ENCODE measurements around the gene INSYN1. TPM values are rescaled to one million over a fixed set of nuclear protein-coding genes. Genes with fewer than 3 reads are reported as not detected.

INSYN1 gene
- total and polyA plus RNA-seq, 4 donors, result 3.4 to 12.7 (median 5.2) TPM

DNA sequence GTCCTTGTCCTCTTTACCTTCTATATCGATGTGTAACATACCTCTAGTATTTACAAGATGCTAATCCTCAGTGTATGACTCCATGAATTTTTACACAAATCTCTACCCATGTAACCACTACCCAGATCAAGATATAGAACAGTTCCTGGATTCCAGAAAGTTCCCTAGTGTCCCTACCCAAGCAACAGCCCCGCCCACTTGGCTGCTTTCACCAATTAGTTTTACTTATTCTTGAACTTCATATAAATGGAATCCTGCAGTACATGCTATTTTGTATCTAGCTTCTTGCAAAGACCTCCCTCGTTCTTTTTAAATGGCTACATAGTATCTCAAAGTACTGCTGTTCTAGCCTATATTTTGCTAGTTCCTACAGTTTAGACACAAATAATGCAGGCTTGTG is 35.9 kb downstream of the INSYN1 start:
- intact Hi-C loops (cut with DNase I), result no loop called here
- DNase-seq (no peak), ATAC-seq (ENCODE audit: low FRiP score) (no peak)
- Histone ChIP-seq H3K4me3 (ENCODE audit: low read length in 2 of 2) (no peak overlapping the region), H3K27me3 (ENCODE audit: control insufficient read depth in 1 of 2, insufficient read depth in 2 of 2, low read length in 1 of 2) (no peaks in the 10 kb centered on the region), H3K4me1 (ENCODE audit: control insufficient read depth in 1 of 2, insufficient read depth in 2 of 2, low read length in 2 of 2) (no peaks in the 10 kb centered on the region), H3K36me3 (ENCODE audit: control insufficient read depth in 1 of 2, insufficient read depth in 2 of 2, low read length in 1 of 2) (peaks cover 0 to 4% of the 10 kb centered on the region in 2 donors), H3K9me3 (ENCODE audit: control insufficient read depth, low read length) (no peaks in the 10 kb centered on the region), H3K27ac (ENCODE audit: low read depth in 1 of 2, low read length in 2 of 2) (no peak overlapping the region)
- WGBS, 2 donors, result 60 to 65% methylated on average over 3 of the region's 3 CpGs

DNA sequence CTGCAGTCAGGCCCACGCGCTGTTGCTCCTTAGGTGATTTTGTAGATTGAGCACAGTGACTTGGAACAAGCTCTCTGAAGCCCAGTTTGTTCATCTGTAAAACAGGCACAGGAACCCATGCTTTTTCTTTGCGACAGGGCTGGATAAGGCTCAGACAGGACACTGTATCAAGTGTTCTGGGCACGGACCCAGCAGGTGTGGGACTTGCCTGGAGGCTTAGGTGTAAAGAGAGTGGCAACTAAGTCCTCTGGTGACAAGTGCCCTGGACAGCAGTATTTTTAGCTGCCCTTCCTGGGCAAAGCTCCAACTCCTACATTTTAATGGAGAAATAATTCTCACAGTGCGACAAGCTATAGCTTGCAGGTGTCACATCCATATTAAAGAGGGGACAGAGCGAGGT is 36.7 kb downstream of the INSYN1 start:
- no peak overlapping the region for H3K4me3 ChIP-seq (ENCODE audit: low read length in 2 of 2)
- H3K4me1 ChIP-seq (ENCODE audit: control insufficient read depth in 1 of 2, insufficient read depth in 2 of 2, low read length in 2 of 2), result no peaks in the 10 kb centered on the region
- no peak overlapping the region for H3K27ac ChIP-seq (ENCODE audit: low read depth in 1 of 2, low read length in 2 of 2)
- no peaks in the 10 kb centered on the region for H3K9me3 ChIP-seq (ENCODE audit: control insufficient read depth, low read length)
- DNase-seq, result no peak
- WGBS, 2 donors, result 60 to 61% methylated on average over 6 of the region's 6 CpGs
- H3K27me3 ChIP-seq (ENCODE audit: control insufficient read depth in 1 of 2, insufficient read depth in 2 of 2, low read length in 1 of 2), result no peaks in the 10 kb centered on the region
- intact Hi-C loops (cut with DNase I), result no loop called here
- peaks cover 0 to 4% of the 10 kb centered on the region in 2 donors for H3K36me3 ChIP-seq (ENCODE audit: control insufficient read depth in 1 of 2, insufficient read depth in 2 of 2, low read length in 1 of 2)
- no peak for ATAC-seq (ENCODE audit: low FRiP score)

DNA sequence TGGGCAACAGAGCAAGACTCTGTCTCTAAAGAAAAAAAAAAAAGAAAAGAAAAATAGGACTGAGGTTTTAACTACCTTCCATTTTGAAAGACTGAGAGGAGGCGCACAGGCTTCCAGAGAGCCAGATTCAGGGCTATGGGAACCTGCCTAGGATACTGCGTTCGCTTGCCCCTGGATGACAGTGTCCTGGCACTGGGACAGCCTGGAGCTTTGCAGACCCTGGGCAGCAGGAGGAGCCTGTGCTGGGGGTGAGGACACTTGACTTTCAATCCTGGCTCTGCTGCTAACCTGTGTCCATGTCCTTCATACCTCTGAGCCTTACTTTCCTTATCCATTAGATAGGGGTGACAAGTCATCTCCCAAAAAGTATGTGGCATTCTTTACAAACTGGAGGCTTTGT is 37.7 kb downstream of the INSYN1 start:
- ATAC-seq (ENCODE audit: low FRiP score) (no peak), DNase-seq (no peak)
- Histone ChIP-seq H3K36me3 (ENCODE audit: control insufficient read depth in 1 of 2, insufficient read depth in 2 of 2, low read length in 1 of 2) (peaks cover 0 to 4% of the 10 kb centered on the region in 2 donors), H3K27me3 (ENCODE audit: control insufficient read depth in 1 of 2, insufficient read depth in 2 of 2, low read length in 1 of 2) (no peaks in the 10 kb centered on the region), H3K4me1 (ENCODE audit: control insufficient read depth in 1 of 2, insufficient read depth in 2 of 2, low read length in 2 of 2) (no peaks in the 10 kb centered on the region), H3K4me3 (ENCODE audit: low read length in 2 of 2) (no peak overlapping the region), H3K27ac (ENCODE audit: low read depth in 1 of 2, low read length in 2 of 2) (no peak overlapping the region), H3K9me3 (ENCODE audit: control insufficient read depth, low read length) (no peaks in the 10 kb centered on the region)
- intact Hi-C loops (cut with DNase I), result no loop called here
- WGBS, 2 donors, result 71 to 82% methylated on average over 3 of the region's 3 CpGs

DNA sequence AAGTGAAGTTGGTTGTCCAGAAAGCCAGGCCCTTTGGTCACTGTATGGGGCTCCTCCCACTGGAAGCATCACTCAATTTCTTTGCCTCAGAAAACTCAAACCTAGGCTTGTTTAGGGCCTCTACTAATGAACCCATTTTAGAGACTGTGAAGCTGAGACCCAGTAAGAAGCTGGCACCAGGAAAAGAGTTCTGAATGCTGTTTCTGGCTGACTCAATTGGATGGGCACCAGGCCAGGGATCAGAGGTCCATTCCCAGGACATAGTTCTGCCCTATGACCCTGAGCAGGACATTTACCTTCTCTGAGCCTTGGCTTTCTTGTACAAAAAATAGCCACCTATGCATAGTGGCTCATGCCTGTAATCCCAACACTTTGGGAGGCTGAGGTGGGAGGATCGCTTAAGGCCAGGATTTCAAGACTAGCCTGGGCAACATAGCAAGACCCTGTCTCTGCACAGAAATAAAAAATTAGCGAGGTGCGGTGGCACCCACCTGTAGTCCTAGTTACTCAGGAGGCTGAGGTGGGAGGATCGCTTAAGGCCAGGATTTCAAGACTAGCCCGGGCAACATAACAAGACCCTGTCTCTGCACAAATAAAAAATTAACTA is 38.4 kb downstream of the INSYN1 start:
- WGBS, 2 donors, result 96 to 98% methylated on average over 5 of the region's 5 CpGs
- Histone ChIP-seq H3K4me1 (ENCODE audit: control insufficient read depth in 1 of 2, insufficient read depth in 2 of 2, low read length in 2 of 2) (no peaks in the 10 kb centered on the region), H3K36me3 (ENCODE audit: control insufficient read depth in 1 of 2, insufficient read depth in 2 of 2, low read length in 1 of 2) (peaks cover 0 to 4% of the 10 kb centered on the region in 2 donors), H3K27me3 (ENCODE audit: control insufficient read depth in 1 of 2, insufficient read depth in 2 of 2, low read length in 1 of 2) (no peaks in the 10 kb centered on the region), H3K9me3 (ENCODE audit: control insufficient read depth, low read length) (no peaks in the 10 kb centered on the region), H3K27ac (ENCODE audit: low read depth in 1 of 2, low read length in 2 of 2) (no peak overlapping the region), H3K4me3 (ENCODE audit: low read length in 2 of 2) (no peak overlapping the region)
- DNase-seq, result no peak
- intact Hi-C loops (cut with DNase I), result no loop called here
- no peak for ATAC-seq (ENCODE audit: low FRiP score)

DNA sequence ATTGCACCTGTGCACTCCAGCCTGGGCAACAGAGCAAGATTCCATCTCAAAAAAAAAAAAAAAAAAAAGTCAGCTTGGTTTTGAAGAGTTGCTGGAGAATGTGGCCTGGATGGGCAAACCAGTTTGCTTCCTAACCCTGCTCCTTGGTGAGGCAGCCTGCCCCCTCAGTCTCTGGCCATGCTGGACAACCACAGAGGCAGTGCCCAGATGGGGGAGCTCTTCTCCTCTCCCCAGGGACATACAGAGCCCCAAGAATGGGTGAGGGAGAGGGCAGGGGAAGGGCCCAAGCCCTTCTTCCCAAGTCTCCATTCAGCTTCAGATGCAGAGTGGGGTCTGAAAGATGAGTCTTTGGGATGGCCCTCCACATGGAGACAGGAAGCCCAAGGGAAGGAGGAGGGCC is 41.0 kb downstream of the INSYN1 start:
- intact Hi-C loops (cut with DNase I), result no loop called here
- Histone ChIP-seq H3K36me3 (ENCODE audit: control insufficient read depth in 1 of 2, insufficient read depth in 2 of 2, low read length in 1 of 2) (peaks cover 0 to 10% of the 10 kb centered on the region in 2 donors), H3K4me3 (ENCODE audit: low read length in 2 of 2) (no peak overlapping the region), H3K27ac (ENCODE audit: low read depth in 1 of 2, low read length in 2 of 2) (no peak overlapping the region), H3K27me3 (ENCODE audit: control insufficient read depth in 1 of 2, insufficient read depth in 2 of 2, low read length in 1 of 2) (no peaks in the 10 kb centered on the region), H3K9me3 (ENCODE audit: control insufficient read depth, low read length) (no peaks in the 10 kb centered on the region), H3K4me1 (ENCODE audit: control insufficient read depth in 1 of 2, insufficient read depth in 2 of 2, low read length in 2 of 2) (no peaks in the 10 kb centered on the region)
- ATAC-seq (ENCODE audit: low FRiP score) (no peak), DNase-seq (no peak)

DNA sequence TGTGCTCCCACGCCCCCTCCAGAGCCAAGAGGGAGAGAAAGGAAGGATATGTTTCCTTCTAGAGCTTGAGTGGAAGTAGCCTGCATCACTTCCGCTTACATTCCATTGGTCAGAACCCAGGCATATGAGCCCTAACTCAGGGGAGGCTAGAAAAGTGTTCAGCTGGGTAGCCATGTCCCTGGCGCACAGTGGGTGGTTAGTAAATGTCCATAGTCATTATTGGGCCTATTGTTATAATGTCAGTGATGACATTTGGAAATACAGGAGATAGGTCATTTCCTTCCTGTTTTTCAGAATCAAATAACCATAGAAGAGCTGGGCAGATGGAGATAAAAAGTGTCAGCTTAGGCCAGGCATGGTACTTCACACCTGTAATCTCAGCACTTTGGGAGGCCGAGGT is 41.6 kb downstream of the INSYN1 start:
- H3K9me3 ChIP-seq (ENCODE audit: control insufficient read depth, low read length), result no peaks in the 10 kb centered on the region
- no peak for ATAC-seq (ENCODE audit: low FRiP score)
- no peak overlapping the region for H3K27ac ChIP-seq (ENCODE audit: low read depth in 1 of 2, low read length in 2 of 2)
- H3K36me3 ChIP-seq (ENCODE audit: control insufficient read depth in 1 of 2, insufficient read depth in 2 of 2, low read length in 1 of 2), result peaks cover 0 to 10% of the 10 kb centered on the region in 2 donors
- no peak overlapping the region for H3K4me3 ChIP-seq (ENCODE audit: low read length in 2 of 2)
- intact Hi-C loops (cut with DNase I), result no loop called here
- no peak for DNase-seq
- no peaks in the 10 kb centered on the region for H3K27me3 ChIP-seq (ENCODE audit: control insufficient read depth in 1 of 2, insufficient read depth in 2 of 2, low read length in 1 of 2)
- H3K4me1 ChIP-seq (ENCODE audit: control insufficient read depth in 1 of 2, insufficient read depth in 2 of 2, low read length in 2 of 2), result no peaks in the 10 kb centered on the region
- WGBS, 2 donors, result 94 to 96% methylated on average over 4 of the region's 4 CpGs

DNA sequence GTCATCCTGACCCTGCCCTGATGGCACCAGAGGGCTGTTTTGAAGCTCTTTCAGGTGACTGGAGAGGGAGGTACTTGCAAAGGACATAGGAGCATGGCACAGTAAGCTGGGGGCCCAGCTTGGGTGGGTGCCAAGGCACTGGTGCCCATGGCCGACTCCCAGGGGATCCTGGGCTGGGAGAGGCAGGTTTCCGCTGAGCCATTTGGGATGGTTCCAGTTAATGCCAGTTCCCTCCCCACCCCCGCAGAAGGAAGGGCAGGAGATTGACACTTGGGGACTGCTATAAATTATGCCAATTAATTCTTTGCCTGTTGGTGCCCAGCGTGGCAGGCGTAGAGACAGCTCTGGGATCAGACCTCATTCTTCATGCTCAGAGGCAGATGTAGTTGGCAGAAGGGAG is 42.8 kb downstream of the INSYN1 start:
- no peak for DNase-seq
- peaks cover 0 to 10% of the 10 kb centered on the region in 2 donors for H3K36me3 ChIP-seq (ENCODE audit: control insufficient read depth in 1 of 2, insufficient read depth in 2 of 2, low read length in 1 of 2)
- H3K27ac ChIP-seq (ENCODE audit: low read depth in 1 of 2, low read length in 2 of 2), result no peak overlapping the region
- WGBS, 2 donors, result 25 to 30% methylated on average over 5 of the region's 5 CpGs
- no peaks in the 10 kb centered on the region for H3K9me3 ChIP-seq (ENCODE audit: control insufficient read depth, low read length)
- intact Hi-C loops (cut with DNase I), result no loop called here
- no peaks in the 10 kb centered on the region for H3K4me1 ChIP-seq (ENCODE audit: control insufficient read depth in 1 of 2, insufficient read depth in 2 of 2, low read length in 2 of 2)
- H3K4me3 ChIP-seq (ENCODE audit: low read length in 2 of 2), result no peak overlapping the region
- no peak for ATAC-seq (ENCODE audit: low FRiP score)
- H3K27me3 ChIP-seq (ENCODE audit: control insufficient read depth in 1 of 2, insufficient read depth in 2 of 2, low read length in 1 of 2), result no peaks in the 10 kb centered on the region

DNA sequence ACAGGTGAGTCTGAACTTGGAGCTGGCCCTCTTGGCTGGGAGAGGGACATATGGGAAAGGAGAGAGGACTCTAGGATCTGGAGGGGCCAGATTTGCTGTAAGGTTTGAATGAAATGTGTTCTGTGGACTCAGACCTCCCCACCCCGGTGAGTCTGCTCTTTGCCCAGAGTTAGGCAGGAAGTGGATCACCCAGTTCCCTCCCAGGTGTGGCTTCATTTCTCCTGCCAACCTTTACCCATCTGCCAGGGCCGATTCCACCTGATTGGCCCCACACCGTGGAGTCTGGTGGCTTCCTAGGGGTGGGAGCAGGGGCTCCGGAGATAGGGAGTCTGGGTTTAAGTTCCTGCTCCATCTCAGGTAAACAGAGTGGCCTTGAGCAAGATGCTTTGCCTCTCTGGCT is 43.5 kb downstream of the INSYN1 start:
- 78 to 87% methylated on average over 4 of the region's 4 CpGs for WGBS, 2 donors
- no peak overlapping the region for H3K27ac ChIP-seq (ENCODE audit: low read depth in 1 of 2, low read length in 2 of 2)
- DNase-seq, result no peak
- no peaks in the 10 kb centered on the region for H3K9me3 ChIP-seq (ENCODE audit: control insufficient read depth, low read length)
- H3K36me3 ChIP-seq (ENCODE audit: control insufficient read depth in 1 of 2, insufficient read depth in 2 of 2, low read length in 1 of 2), result peaks cover 0 to 10% of the 10 kb centered on the region in 2 donors
- no peaks in the 10 kb centered on the region for H3K27me3 ChIP-seq (ENCODE audit: control insufficient read depth in 1 of 2, insufficient read depth in 2 of 2, low read length in 1 of 2)
- H3K4me3 ChIP-seq (ENCODE audit: low read length in 2 of 2), result no peak overlapping the region
- no peaks in the 10 kb centered on the region for H3K4me1 ChIP-seq (ENCODE audit: control insufficient read depth in 1 of 2, insufficient read depth in 2 of 2, low read length in 2 of 2)
- intact Hi-C loops (cut with DNase I), result loop anchor here in 1 of 2 donors (5.0 to 10.0 kb wide), 2 partner anchors 37 to 425 kb away; no protein-coding TSS in a partner anchor
- ATAC-seq (ENCODE audit: low FRiP score), result no peak

DNA sequence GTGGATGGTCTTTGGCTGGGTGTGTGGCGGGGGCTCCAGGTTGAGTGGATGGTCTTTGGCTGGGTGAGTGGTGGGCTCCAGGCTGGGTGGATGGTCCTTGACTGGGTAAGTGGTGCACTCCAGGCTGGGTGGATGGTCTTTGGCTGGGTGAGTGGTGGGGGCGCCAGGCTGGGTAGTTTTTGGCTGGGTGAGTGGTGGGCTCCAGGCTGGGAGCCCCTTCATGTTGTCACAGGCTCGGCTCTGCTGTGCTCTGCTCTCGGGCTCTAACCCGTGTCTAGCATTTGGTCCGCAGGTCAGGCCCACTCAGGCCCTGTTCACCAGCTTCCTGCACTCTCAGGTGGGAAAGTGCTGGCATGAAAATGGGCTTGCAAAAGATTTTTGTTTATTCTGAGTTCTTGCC is 43.9 kb downstream of the INSYN1 start:
- no peak overlapping the region for H3K4me3 ChIP-seq (ENCODE audit: low read length in 2 of 2)
- no peaks in the 10 kb centered on the region for H3K27me3 ChIP-seq (ENCODE audit: control insufficient read depth in 1 of 2, insufficient read depth in 2 of 2, low read length in 1 of 2)
- H3K27ac ChIP-seq (ENCODE audit: low read depth in 1 of 2, low read length in 2 of 2), result no peak overlapping the region
- H3K9me3 ChIP-seq (ENCODE audit: control insufficient read depth, low read length), result no peaks in the 10 kb centered on the region
- H3K4me1 ChIP-seq (ENCODE audit: control insufficient read depth in 1 of 2, insufficient read depth in 2 of 2, low read length in 2 of 2), result no peaks in the 10 kb centered on the region
- no peak for DNase-seq
- no peak for ATAC-seq (ENCODE audit: low FRiP score)
- 93 to 96% methylated on average over 6 of the region's 6 CpGs for WGBS, 2 donors
- intact Hi-C loops (cut with DNase I), result loop anchor here in 1 of 2 donors (5.0 to 10.0 kb wide), 2 partner anchors 37 to 424 kb away; no protein-coding TSS in a partner anchor
- H3K36me3 ChIP-seq (ENCODE audit: control insufficient read depth in 1 of 2, insufficient read depth in 2 of 2, low read length in 1 of 2), result peaks cover 0 to 11% of the 10 kb centered on the region in 2 donors
